NCI-H2196 (cell line): ENCODE data around the gene PTPRN.
A peak's percentile ranks its signal among the peaks of the same experiment; 100 is the strongest.

Experiments
- DNase-seq: peaks from one replicate; lab custom pipeline; 2025; ENCODE audit not compliant: unreplicated experiment; lab: John Stamatoyannopoulos, UW

The PTPRN gene

DNA sequence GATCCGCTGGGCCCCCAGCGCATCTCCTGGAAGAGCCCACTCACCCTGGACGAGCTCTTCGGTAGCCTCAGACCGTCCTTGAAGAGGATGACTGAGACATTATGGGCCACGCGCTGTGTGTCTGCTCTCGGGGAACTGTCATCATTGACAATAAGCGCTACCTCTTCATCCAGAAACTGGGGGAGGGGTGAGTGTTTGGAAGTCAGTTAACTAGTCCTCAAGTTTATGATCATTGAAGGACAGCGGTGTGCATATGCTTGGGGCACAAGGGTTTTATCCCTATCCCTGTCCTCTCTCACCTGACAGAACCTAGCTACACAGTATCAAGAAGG is 63.3 kb downstream of the PTPRN start:
- DNase-seq: no peak

DNA sequence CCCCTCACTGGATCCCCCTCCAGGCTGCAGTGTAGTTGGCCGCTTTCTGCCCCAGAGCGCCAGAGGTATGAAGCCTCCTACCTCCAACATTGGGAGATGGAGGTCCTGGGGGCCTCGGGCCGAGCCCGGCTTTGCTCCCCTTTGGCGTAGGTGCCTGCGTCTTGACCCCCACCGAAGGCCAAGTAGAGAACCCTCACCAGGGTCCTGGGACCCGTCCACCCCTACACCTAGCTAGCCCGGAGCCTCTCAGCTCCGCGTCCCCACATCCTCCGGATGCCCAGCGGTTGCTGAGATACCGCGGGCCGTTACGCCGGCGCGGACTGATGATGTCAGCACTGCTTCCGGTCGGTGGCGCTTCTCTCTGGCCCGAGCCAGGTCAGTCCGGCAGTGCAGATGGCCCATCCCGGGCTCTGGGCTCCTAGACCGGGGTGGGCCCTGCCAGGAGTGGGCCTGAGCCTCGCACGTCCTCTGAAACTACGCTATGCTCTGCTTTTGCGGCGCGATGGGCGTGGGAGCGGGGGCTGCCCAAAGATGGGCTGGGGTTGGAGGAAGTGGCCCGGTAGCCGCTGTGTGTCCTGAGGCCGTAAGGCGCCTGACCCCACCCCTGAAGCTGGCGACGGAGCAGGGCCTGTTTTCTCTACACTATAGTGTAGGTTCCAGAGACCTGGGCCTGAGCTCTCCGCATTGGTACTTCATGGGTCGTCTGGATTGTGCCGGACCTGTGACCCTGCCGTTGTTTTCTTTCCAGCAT is 63.9 kb downstream of the PTPRN start, which contains the start of the genes GLB1L and STK16:
Gene GLB1L (minus strand): TSS at position 297 of the 751 bp plus-strand sequence. CDS start 1,871 bp downstream, outside the sequence.
Gene STK16 (plus strand): TSS at position 332 of the 751 bp plus-strand sequence. CDS start 521 bp downstream, outside the sequence.
- DNase-seq: peak; percentile 96

DNA sequence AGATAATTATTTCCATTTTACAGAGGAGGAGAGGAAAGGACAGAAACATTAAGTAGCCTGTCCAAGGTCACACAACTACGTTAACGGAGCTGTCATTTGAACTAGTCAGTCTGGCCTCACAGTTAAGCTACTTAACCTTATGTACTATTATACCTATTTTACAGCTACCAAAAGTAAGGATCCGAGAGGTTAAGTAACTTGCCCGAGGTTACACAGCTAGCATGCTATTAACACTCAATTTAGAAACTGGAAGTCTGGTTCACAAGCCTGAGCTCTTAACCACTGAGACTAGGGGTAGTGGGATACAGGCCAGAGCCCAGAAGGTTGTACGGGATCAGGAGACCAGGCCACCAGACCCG is 64.4 kb downstream of the PTPRN start:
- DNase-seq: no peak

GRCh38 chr2:219243291-219243761 is 65.9 kb downstream of the PTPRN start:
- DNase-seq: no peak
